GM11168 (cell line): ENCODE results near the gene KLF1.
"Not testable (repeated sequence)": the region's sequence is repeated elsewhere in the genome, so short reads cannot be mapped to it uniquely, and the experiment has no call there.

Experiments used
- in situ Hi-C: fragments of 300-500 bp; cut with MboI; formaldehyde crosslinking; loops from one replicate; pipeline ENCODE4 v1.12.0; 2022; ENCODE audit warnings: low sequenced_read_pairs; ENCODE audit not compliant: unreplicated experiment

Gene KLF1

GRCh38 chr19:12891553-12892021, 4.6 kb upstream of the KLF1 start:
- in situ Hi-C loops: no loop called here

- in situ Hi-C loops: no loop called here
These were observed 4.0 kb upstream of the KLF1 start, which contains the start of gene GCDH for GRCh38 chr19:12890787-12891552. GCDH (plus strand) TSS chr19:12891160; CDS start chr19:12891305, 145 bp downstream.

- in situ Hi-C loops: not testable (repeated sequence)
These were observed 3.3 kb upstream of the KLF1 start for GRCh38 chr19:12890299-12890786.

- in situ Hi-C loops: no loop called here
These were observed 1.1 kb upstream of the KLF1 start for GRCh38 chr19:12888006-12888603.

- in situ Hi-C loops: no loop called here
These were observed 391 bp downstream of the KLF1 start for GRCh38 chr19:12886651-12886968.

GRCh38 chr19:12885749-12886650, 1.0 kb downstream of the KLF1 start:
- in situ Hi-C loops: no loop called here

GRCh38 chr19:12884926-12885748, 1.9 kb downstream of the KLF1 start:
- in situ Hi-C loops: no loop called here

GRCh38 chr19:12884627-12884925, 2.4 kb downstream of the KLF1 start:
- in situ Hi-C loops: no loop called here

GRCh38 chr19:12884202-12884601, 2.8 kb downstream of the KLF1 start:
- in situ Hi-C loops: no loop called here

GRCh38 chr19:12882589-12882988, 4.4 kb downstream of the KLF1 start:
- in situ Hi-C loops: no loop called here

GRCh38 chr19:12881172-12881808, 5.7 kb downstream of the KLF1 start, which contains the start of gene DNASE2:
DNASE2 (minus strand) TSS chr19:12881449; CDS start chr19:12881375, 74 bp downstream.
- in situ Hi-C loops: no loop called here

GRCh38 chr19:12880551-12881171, 6.3 kb downstream of the KLF1 start:
- in situ Hi-C loops: no loop called here

- in situ Hi-C loops: no loop called here
These were observed 11.9 kb downstream of the KLF1 start for GRCh38 chr19:12875086-12875485.

GRCh38 chr19:12873891-12874745, 12.9 kb downstream of the KLF1 start:
- in situ Hi-C loops: no loop called here

- in situ Hi-C loops: no loop called here
These were observed 13.8 kb downstream of the KLF1 start for GRCh38 chr19:12872941-12873890.

- in situ Hi-C loops: no loop called here
These were observed 14.7 kb downstream of the KLF1 start for GRCh38 chr19:12872255-12872654.

GRCh38 chr19:12871681-12872080, 15.3 kb downstream of the KLF1 start:
- in situ Hi-C loops: no loop called here
